Activated naive CD4-positive, alpha-beta T cell treated with anti-CD3 and anti-CD28 coated beads, Interleukin-2, amount 50 U/mL, for 24 hours (primary cell): ENCODE measurements around the gene ISG15.
"Not testable (repeated sequence)": the region's sequence is repeated elsewhere in the genome, so short reads cannot be mapped to it uniquely, and the experiment has no call there.

ENCODE experiments used
- H3K27ac Mint-ChIP-seq: one replicate; pipeline ENCODE4 v1.8.0; 2021; ENCODE audit warnings: mild to moderate bottlenecking, mixed read lengths
- H3K27me3 Mint-ChIP-seq: one replicate; pipeline ENCODE4 v1.8.0; 2021; ENCODE audit warnings: mixed read lengths
- H3K36me3 Mint-ChIP-seq: one replicate; pipeline ENCODE4 v1.8.0; 2021; ENCODE audit warnings: mixed read lengths
- H3K4me1 Mint-ChIP-seq: one replicate; pipeline ENCODE4 v1.8.0; 2021; ENCODE audit warnings: mixed read lengths
- H3K4me3 Mint-ChIP-seq: one replicate; pipeline ENCODE4 v1.8.0; 2021; ENCODE audit warnings: mild to moderate bottlenecking, mixed read lengths
- H3K9me3 Mint-ChIP-seq: one replicate; pipeline ENCODE4 v1.8.0; 2021; ENCODE audit warnings: mixed read lengths

The ISG15 gene

DNA sequence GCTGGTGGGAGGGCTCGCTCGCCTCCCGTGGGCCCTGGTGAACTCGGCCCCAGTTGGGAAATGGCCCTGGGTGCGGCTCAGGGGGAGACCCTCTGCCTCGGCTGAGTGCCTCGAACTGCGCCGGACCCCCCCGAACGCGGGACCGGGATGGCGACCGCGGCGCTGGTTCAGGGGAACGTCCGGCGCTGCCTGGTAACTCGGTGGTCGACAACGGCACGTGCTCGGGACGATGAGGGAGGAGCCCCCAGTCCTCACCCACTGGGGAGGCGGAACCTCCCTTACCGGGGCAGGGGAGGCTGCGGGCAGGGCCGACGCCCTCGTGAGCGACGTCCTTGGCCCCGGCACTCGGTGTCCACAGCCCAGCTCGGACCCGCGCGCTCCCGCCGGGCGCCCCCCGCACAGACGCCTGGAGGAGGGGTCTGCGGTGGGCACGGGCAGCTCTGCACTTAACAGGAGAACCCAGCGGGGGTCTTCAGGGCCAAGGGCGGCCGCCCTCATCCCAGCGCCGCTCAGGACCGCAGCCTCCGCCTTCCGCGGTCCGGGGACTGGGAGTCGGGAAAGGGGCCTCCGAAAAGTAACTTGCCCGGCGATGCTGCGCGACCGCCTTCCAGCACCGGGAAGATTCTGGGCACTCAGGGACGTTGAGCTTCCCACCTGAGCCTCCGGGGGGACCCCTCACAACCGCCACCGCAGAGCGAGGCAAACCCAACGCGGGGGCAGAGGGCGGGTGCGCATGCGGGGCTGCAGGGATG is 15.1 kb upstream of the ISG15 start:
- H3K27me3 Mint-ChIP-seq: peaks cover 5% of the 10 kb centered on the region
- H3K4me3 Mint-ChIP-seq: no peak overlapping the region
- no peak overlapping the region for H3K27ac Mint-ChIP-seq
- H3K4me1 Mint-ChIP-seq: peaks cover 8% of the 10 kb centered on the region
- H3K36me3 Mint-ChIP-seq: no peaks in the 10 kb centered on the region
- no peaks in the 10 kb centered on the region for H3K9me3 Mint-ChIP-seq

- Mint-ChIP-seq H3K27ac (no peak overlapping the region), H3K36me3 (no peaks in the 10 kb centered on the region), H3K27me3 (peaks cover 5% of the 10 kb centered on the region), H3K4me1 (peaks cover 8% of the 10 kb centered on the region), H3K4me3 (peak overlapping the region; percentile 11), H3K9me3 (no peaks in the 10 kb centered on the region)
These were observed 14.6 kb upstream of the ISG15 start for GRCh38 chr1:998745-998994.

DNA sequence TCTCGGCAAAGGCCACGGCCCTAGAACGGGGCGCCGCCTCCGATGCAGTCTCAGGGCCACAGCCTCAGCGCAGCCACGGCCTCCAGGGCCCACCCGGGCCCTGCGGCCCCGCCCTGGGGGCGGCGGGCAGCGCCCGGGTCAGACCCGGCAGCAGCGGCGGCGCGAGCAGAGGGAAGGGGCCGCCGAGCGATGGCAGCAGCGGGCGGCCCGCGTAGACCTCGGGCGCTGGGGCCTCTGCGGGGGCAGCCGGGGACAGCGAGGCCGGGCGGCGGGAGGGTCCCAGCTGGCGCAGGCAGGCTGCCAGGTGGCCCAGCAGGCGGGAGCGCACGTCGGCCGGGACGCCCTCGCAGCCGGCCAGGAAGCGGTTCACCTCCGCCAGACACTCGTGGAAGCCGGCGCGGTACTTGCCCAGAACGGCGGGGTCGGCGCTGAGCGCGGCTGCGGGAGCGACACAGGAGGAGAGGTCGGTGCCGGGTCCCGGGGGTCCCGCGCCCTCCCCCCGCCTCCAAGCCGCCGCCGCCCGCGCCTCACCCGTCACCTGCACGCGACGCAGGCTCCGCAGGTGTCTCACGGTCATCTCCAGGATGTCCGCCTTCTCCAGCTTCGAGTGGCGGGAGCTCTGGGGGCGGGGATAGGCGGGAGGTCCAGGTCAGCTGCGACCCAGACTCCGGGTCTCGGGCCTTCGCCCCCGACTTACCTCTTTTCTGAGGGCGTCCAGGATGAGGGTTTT is 14.1 kb upstream of the ISG15 start:
- Mint-ChIP-seq H3K27me3 (peaks cover 5% of the 10 kb centered on the region), H3K9me3 (no peaks in the 10 kb centered on the region), H3K4me3 (peak overlapping the region; percentile 51), H3K4me1 (peaks cover 8% of the 10 kb centered on the region), H3K36me3 (no peaks in the 10 kb centered on the region), H3K27ac (no peak overlapping the region)

DNA sequence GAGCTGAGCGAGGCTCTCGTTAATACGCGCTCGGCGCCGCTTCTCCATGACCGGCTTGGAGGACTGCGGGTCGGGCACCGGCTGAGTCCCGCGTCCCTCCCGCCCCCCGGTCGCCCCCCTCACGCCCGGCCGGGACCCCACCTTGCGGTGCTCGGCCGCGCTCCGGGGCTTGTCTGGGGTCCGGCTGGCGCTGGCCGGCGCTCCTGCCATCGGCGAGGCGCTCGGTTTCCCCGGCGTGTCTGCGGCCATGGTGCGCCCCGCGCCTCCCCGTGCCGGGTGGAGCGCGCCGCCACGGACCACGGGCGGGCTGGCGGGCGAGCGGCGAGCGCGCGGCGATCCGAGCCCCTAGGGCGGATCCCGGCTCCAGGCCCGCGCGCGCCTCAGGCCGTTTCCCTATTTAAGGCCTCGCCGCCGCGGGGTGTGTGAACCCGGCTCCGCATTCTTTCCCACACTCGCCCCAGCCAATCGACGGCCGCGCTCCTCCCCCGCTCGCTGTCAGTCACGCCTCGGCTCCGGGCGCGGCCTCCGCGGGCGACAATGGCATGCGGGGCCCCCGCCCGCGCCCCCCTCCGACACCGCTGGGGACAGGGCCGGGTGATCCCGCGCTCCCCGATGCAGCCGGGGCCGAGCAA is 13.5 kb upstream of the ISG15 start, which contains the start of gene HES4:
Gene HES4, minus strand, starts transcription at position 373 of the 632 bp plus-strand sequence. Its CDS starts 124 bp downstream, at position 249.
- H3K4me3 Mint-ChIP-seq: peak within 1 kb of the TSS; percentile 86
- H3K27me3 Mint-ChIP-seq: peaks cover 11% of the 10 kb centered on the region
- peaks cover 1% of the 10 kb centered on the region for H3K36me3 Mint-ChIP-seq
- H3K9me3 Mint-ChIP-seq: no peaks in the 10 kb centered on the region
- H3K4me1 Mint-ChIP-seq: peaks cover 12% of the 10 kb centered on the region
- H3K27ac Mint-ChIP-seq: peak within 1 kb of the TSS; percentile 92

- peak overlapping the region; percentile 86 for H3K4me3 Mint-ChIP-seq
- no peaks in the 10 kb centered on the region for H3K9me3 Mint-ChIP-seq
- peaks cover 4% of the 10 kb centered on the region for H3K36me3 Mint-ChIP-seq
- H3K27ac Mint-ChIP-seq: peak overlapping the region; percentile 92
- peaks cover 17% of the 10 kb centered on the region for H3K4me1 Mint-ChIP-seq
- peaks cover 16% of the 10 kb centered on the region for H3K27me3 Mint-ChIP-seq
These were observed 12.8 kb upstream of the ISG15 start for GRCh38 chr1:1000357-1001056.

DNA sequence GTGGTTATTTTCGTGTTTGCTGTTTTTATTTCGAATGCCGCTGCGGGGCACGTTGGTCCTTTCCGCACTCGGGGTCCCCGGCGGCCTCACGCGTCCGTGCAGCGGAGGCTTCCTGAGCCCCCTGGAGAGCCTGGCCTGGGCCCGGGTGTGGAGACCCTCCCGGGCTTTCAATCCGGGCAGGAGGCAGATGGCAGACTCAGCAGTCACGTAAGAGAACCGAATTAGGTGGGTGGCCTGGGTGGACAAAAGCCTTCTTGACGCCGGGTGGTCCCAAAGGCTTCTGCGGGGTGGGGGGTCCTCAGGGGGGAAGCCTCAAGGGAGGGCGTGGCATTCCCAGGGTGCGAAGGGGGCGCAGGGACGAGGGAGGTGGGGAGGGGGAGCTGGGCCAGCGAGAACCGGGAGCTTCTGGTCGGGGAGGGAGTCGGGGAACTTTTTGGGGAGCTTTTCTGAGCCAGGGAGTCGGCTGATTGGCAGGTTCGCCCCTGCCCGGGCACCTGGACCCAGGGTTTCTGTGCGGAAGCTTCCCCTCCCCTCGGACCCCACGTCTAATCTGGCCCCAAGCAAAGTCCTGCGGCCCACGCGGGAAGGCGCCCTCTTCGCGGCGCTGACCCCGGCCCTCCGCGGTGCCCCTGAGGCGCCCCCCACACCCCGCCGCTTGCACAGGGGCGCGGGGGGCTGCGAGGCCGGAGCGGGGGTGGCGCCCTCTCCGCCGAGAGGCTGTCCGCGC is 12.1 kb upstream of the ISG15 start:
- peak overlapping the region; percentile 92 for H3K27ac Mint-ChIP-seq
- peaks cover 16% of the 10 kb centered on the region for H3K4me1 Mint-ChIP-seq
- peaks cover 4% of the 10 kb centered on the region for H3K36me3 Mint-ChIP-seq
- H3K9me3 Mint-ChIP-seq: no peaks in the 10 kb centered on the region
- peaks cover 14% of the 10 kb centered on the region for H3K27me3 Mint-ChIP-seq
- H3K4me3 Mint-ChIP-seq: peak overlapping the region; percentile 86

GRCh38 chr1:1003618-1004419 is 9.5 kb upstream of the ISG15 start:
- H3K9me3 Mint-ChIP-seq: no peaks in the 10 kb centered on the region
- peaks cover 16% of the 10 kb centered on the region for H3K4me1 Mint-ChIP-seq
- no peak overlapping the region for H3K27ac Mint-ChIP-seq
- H3K4me3 Mint-ChIP-seq: no peak overlapping the region
- H3K36me3 Mint-ChIP-seq: peaks cover 4% of the 10 kb centered on the region
- H3K27me3 Mint-ChIP-seq: peaks cover 12% of the 10 kb centered on the region

- Mint-ChIP-seq H3K27ac (peak overlapping the region; percentile 86), H3K36me3 (peaks cover 4% of the 10 kb centered on the region), H3K27me3 (peaks cover 12% of the 10 kb centered on the region), H3K9me3 (no peaks in the 10 kb centered on the region), H3K4me1 (peaks cover 19% of the 10 kb centered on the region), H3K4me3 (peak overlapping the region; percentile 15)
These were observed 8.9 kb upstream of the ISG15 start for GRCh38 chr1:1004420-1004779.

DNA sequence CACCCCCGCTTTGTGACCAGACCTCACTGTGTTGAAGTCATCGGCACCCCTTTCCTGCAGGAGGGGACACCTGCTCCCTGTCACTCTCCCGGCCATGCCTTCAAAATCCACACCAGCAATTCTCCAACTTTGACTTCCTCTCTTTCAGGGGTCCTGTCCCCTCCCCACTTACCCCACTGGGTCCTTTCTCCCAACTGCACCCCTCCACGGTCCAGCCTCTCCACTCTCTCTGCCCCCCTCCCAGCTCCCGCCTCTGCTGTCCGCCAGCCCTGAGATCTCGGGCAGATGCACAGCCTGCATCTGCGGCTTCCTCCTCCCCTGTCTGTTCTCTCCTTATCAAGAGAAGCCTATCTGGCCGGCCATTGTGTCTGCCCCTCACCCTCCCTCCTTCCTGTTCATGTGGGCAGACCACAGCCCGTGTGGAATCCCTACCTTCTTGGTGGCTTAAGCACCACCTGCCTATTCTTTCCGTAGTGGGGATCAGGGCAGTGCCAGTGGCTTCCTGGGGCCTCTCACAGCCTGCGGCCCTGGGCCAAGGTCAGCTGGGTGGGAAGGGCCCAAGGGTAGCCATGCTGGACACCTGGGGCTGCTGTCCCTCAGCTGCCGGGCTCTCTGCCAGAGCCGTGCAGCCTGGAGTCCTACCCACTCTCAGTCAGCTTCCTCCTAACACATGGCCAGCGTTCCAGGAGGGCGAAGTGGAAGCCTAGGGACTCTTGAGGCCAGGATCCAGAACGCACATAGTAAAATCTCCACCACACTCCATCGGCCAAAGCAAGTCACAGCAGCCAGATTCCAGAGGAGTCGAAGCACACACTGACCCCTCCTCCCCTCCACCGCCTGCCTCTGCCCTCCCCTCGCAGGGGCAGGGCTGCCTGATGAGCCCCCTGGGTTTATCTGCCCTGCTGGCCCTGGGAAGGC is 8.3 kb upstream of the ISG15 start:
- H3K9me3 Mint-ChIP-seq: no peaks in the 10 kb centered on the region
- peaks cover 12% of the 10 kb centered on the region for H3K27me3 Mint-ChIP-seq
- peaks cover 19% of the 10 kb centered on the region for H3K4me1 Mint-ChIP-seq
- H3K36me3 Mint-ChIP-seq: peaks cover 4% of the 10 kb centered on the region
- peak overlapping the region; percentile 15 for H3K4me3 Mint-ChIP-seq
- peak overlapping the region; percentile 86 for H3K27ac Mint-ChIP-seq

DNA sequence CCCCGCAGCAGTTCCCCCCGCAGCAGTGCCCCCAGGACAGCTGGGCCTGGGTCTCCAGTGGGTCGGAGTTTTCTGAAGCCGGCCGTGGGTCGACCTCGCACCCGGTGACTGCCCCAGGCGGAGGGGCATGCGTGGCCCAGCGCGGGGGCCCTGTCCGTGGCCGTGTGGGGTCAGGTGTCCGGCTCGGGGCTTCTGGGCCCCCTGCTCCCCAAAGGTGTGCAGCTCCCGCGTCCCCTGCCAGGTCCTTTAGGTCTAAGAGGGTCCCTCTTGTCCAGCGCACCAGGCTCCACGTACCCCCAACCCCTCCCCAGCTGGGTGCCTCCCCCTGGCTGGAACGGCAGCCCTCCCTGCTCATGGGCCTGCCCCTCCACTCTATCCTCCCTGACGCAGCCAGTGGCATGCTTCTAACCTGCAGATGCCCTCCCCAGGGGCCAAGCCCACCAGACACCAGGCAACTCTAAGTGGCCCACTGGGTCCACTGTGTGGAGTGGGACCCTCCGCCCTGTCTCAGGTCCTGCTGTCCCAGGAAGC is 7.5 kb upstream of the ISG15 start:
- Mint-ChIP-seq H3K27ac (no peak overlapping the region), H3K27me3 (peaks cover 12% of the 10 kb centered on the region)

DNA sequence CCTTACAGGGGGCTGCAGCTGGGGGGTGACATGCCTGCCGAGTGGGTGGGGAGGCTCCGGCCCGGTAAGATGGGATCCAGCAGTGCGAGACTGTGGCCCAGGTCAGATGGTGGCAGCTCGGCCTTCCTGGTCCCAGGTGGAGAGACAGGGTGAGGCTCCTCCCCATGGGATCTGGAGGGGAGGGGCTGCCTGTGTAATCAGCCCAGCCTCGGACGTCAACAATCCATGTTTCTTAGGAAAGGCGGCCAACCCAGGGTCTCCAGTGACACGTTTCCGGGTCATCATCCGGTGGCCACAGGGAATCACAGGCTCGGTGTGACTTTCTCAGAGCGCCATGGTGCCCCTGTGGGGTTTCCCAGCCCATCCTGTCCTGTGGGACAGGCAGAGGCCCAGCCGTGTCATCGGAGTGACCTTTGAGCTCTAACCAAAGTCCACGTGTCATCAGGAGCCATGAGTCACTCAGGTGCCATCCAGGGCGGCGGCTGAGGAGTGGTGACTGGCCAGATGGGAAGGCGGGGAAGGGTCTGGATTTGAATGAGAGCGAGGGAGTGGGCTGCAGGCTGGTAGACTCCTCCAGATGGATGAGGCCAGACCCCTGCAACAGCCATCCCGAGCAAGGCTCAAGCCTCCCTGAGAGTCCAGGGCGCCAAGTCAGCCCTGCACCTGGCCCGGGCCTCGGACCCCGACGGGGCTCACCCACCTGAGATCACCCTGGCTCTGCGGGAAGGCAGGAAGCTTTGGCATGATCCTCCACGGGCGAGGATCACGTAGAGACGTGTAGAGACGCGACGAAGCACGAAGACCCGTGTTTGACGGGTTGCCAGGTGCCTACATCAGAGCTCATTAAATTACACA is 6.8 kb upstream of the ISG15 start:
- no peaks in the 10 kb centered on the region for H3K9me3 Mint-ChIP-seq
- peaks cover 12% of the 10 kb centered on the region for H3K27me3 Mint-ChIP-seq
- H3K36me3 Mint-ChIP-seq: peaks cover 4% of the 10 kb centered on the region
- peaks cover 15% of the 10 kb centered on the region for H3K4me1 Mint-ChIP-seq
- no peak overlapping the region for H3K4me3 Mint-ChIP-seq
- no peak overlapping the region for H3K27ac Mint-ChIP-seq

More for the DNA sequence above, 7.5 kb upstream of the ISG15 start:
- Mint-ChIP-seq H3K4me3 (no peak overlapping the region), H3K9me3 (no peaks in the 10 kb centered on the region), H3K36me3 (peaks cover 4% of the 10 kb centered on the region), H3K4me1 (peaks cover 16% of the 10 kb centered on the region)

DNA sequence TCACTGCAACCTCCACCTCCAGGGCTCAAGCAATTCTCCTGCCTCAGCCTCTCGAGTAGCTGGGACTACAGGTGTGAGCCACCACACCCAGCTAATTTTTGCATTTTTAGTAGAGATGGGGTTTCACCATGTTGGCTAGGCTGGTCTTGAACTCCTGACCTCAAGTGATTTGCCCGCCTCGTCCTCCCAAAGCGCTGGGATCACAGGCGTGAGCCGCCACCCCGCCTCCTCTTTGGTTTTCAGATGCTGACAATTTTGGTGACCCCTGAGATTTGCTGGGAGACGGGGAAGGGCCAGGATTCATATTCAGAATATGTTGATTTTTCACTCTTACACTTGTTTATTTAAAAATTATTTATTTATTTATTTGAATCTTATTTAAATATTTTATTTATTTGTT is 3.2 kb upstream of the ISG15 start:
- H3K4me3 Mint-ChIP-seq, H3K36me3 Mint-ChIP-seq, H3K27ac Mint-ChIP-seq, H3K9me3 Mint-ChIP-seq, H3K27me3 Mint-ChIP-seq: not testable (repeated sequence)
- H3K4me1 Mint-ChIP-seq: peaks cover 33% of the 10 kb centered on the region

DNA sequence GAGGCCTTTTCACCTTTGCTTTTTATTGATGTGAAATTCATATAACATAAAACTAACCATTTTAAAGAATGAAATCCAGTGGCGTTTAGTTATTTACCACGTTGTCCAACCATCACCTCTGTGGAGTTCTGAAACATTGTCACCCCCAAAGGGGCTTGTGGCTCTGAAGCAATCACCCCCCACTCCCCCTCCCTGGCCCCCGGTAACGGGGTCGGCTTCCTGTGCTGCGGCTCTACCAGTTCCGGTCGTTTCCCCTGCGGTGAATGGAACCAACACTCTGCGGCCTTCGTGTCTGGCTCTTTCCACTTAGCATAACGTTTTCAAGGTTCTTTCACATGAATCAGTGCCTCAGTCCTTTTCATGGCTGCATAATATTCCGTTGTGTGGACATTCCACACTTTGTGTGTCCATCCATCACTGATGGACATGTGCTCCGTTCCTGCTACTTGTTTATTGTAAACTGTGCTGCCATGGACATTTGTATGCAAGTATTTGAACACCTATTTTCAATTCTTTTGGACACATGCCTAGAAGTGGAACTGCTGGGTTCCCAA is 1.8 kb upstream of the ISG15 start:
- Mint-ChIP-seq H3K36me3 (no peaks in the 10 kb centered on the region), H3K9me3 (no peaks in the 10 kb centered on the region), H3K27me3 (no peaks in the 10 kb centered on the region), H3K4me3 (no peak overlapping the region), H3K27ac (no peak overlapping the region), H3K4me1 (peaks cover 28% of the 10 kb centered on the region)
